Measurements from ENCODE around the gene ACP7.
"Not testable (repeated sequence)": the region's sequence is repeated elsewhere in the genome, so short reads cannot be mapped to it uniquely, and the experiment has no call there.

Gene ACP7

GRCh38 chr19:39099341-39099740 lies 15.2 kb downstream of the ACP7 start:
- no peak for DNase-seq
- Mint-ChIP-seq H3K9me3 (no peaks in the 10 kb centered on the region), H3K36me3 (ENCODE audit: insufficient read depth) (no peaks in the 10 kb centered on the region), H3K4me1 (ENCODE audit: low read depth in 2 of 2) (peaks cover 3 to 6% of the 10 kb centered on the region in 2 donors), H3K27ac (no peak overlapping the region), H3K4me3 (no peak overlapping the region), H3K27me3 (peaks cover 23 to 61% of the 10 kb centered on the region in 2 donors)
- no peak for ATAC-seq (replicated peaks)

GRCh38 chr19:39100500-39101166 lies 16.5 kb downstream of the ACP7 start:
- no peak for DNase-seq
- Mint-ChIP-seq H3K9me3 (no peaks in the 10 kb centered on the region), H3K27ac (no peak overlapping the region), H3K4me3 (no peak overlapping the region), H3K27me3 (peaks cover 18 to 50% of the 10 kb centered on the region in 2 donors), H3K36me3 (ENCODE audit: insufficient read depth) (no peaks in the 10 kb centered on the region), H3K4me1 (ENCODE audit: low read depth in 2 of 2) (peaks cover 3 to 6% of the 10 kb centered on the region in 2 donors)
- no peak for ATAC-seq (replicated peaks)

GRCh38 chr19:39103151-39103550 lies 19.0 kb downstream of the ACP7 start:
- Mint-ChIP-seq H3K4me1 (ENCODE audit: low read depth in 2 of 2) (peaks cover 3 to 6% of the 10 kb centered on the region in 2 donors), H3K27me3 (peaks cover 17 to 34% of the 10 kb centered on the region in 2 donors), H3K9me3 (no peaks in the 10 kb centered on the region), H3K4me3 (no peak overlapping the region), H3K27ac (no peak overlapping the region), H3K36me3 (ENCODE audit: insufficient read depth) (no peaks in the 10 kb centered on the region)
- DNase-seq (no peak), ATAC-seq (replicated peaks) (no peak)

GRCh38 chr19:39104186-39104596 lies 20.0 kb downstream of the ACP7 start:
- no peaks in the 10 kb centered on the region for H3K9me3 Mint-ChIP-seq
- DNase-seq (no peak), ATAC-seq (replicated peaks) (no peak)
- no peak overlapping the region for H3K27ac Mint-ChIP-seq
- no peak overlapping the region for H3K4me3 Mint-ChIP-seq
- H3K4me1 Mint-ChIP-seq (ENCODE audit: low read depth in 2 of 2), result no peaks in the 10 kb centered on the region
- H3K27me3 Mint-ChIP-seq, result peaks cover 10 to 23% of the 10 kb centered on the region in 2 donors
- no peaks in the 10 kb centered on the region for H3K36me3 Mint-ChIP-seq (ENCODE audit: insufficient read depth)

- Mint-ChIP-seq H3K4me1 (ENCODE audit: low read depth in 2 of 2) (peaks cover 0 to 6% of the 10 kb centered on the region in 2 donors), H3K4me3 (no peak overlapping the region), H3K27me3 (peaks cover 0 to 9% of the 10 kb centered on the region in 2 donors), H3K27ac (no peak overlapping the region), H3K36me3 (ENCODE audit: insufficient read depth) (no peaks in the 10 kb centered on the region), H3K9me3 (no peaks in the 10 kb centered on the region)
- DNase-seq (no peak), ATAC-seq (replicated peaks) (no peak)
Measured at GRCh38 chr19:39106194-39106593, 22.0 kb downstream of the ACP7 start.

GRCh38 chr19:39109641-39110040 lies 25.5 kb downstream of the ACP7 start:
- H3K9me3 Mint-ChIP-seq, result no peaks in the 10 kb centered on the region
- no peak overlapping the region for H3K27ac Mint-ChIP-seq
- no peak for ATAC-seq (replicated peaks)
- no peaks in the 10 kb centered on the region for H3K36me3 Mint-ChIP-seq (ENCODE audit: insufficient read depth)
- DNase-seq, result no peak
- H3K27me3 Mint-ChIP-seq, result peaks cover 0 to 31% of the 10 kb centered on the region in 2 donors
- H3K4me3 Mint-ChIP-seq, result no peak overlapping the region
- H3K4me1 Mint-ChIP-seq (ENCODE audit: low read depth in 2 of 2), result peaks cover 0 to 6% of the 10 kb centered on the region in 2 donors

GRCh38 chr19:39110263-39110967 lies 26.2 kb downstream of the ACP7 start:
- H3K4me3 Mint-ChIP-seq, result no peak overlapping the region
- peaks cover 0 to 31% of the 10 kb centered on the region in 2 donors for H3K27me3 Mint-ChIP-seq
- H3K4me1 Mint-ChIP-seq (ENCODE audit: low read depth in 2 of 2), result peaks cover 0 to 6% of the 10 kb centered on the region in 2 donors
- DNase-seq, result peak; percentile 71 to 82 (median 76)
- ATAC-seq (replicated peaks), result peak; percentile 84
- no peak overlapping the region for H3K27ac Mint-ChIP-seq
- H3K36me3 Mint-ChIP-seq (ENCODE audit: insufficient read depth), result no peaks in the 10 kb centered on the region
- no peaks in the 10 kb centered on the region for H3K9me3 Mint-ChIP-seq

GRCh38 chr19:39111593-39112199 lies 27.5 kb downstream of the ACP7 start:
- Mint-ChIP-seq H3K27ac (no peak overlapping the region), H3K9me3 (no peaks in the 10 kb centered on the region), H3K4me1 (ENCODE audit: low read depth in 2 of 2) (peaks cover 0 to 6% of the 10 kb centered on the region in 2 donors), H3K4me3 (no peak overlapping the region), H3K36me3 (ENCODE audit: insufficient read depth) (no peaks in the 10 kb centered on the region), H3K27me3 (peaks cover 0 to 23% of the 10 kb centered on the region in 2 donors)
- DNase-seq (no peak), ATAC-seq (replicated peaks) (no peak)

GRCh38 chr19:39112338-39112890 lies 28.2 kb downstream of the ACP7 start:
- H3K27ac Mint-ChIP-seq, result no peak overlapping the region
- no peak for ATAC-seq (replicated peaks)
- H3K36me3 Mint-ChIP-seq (ENCODE audit: insufficient read depth), result peaks cover 3% of the 10 kb centered on the region

GRCh38 chr19:39113199-39113598 lies 29.0 kb downstream of the ACP7 start:
- Mint-ChIP-seq H3K27ac (no peak overlapping the region), H3K4me3 (no peak overlapping the region), H3K9me3 (no peaks in the 10 kb centered on the region), H3K4me1 (ENCODE audit: low read depth in 2 of 2) (peaks cover 0 to 6% of the 10 kb centered on the region in 2 donors), H3K36me3 (ENCODE audit: insufficient read depth) (peaks cover 3% of the 10 kb centered on the region), H3K27me3 (peaks cover 0 to 23% of the 10 kb centered on the region in 2 donors)
- DNase-seq, result no peak
- ATAC-seq (replicated peaks), result no peak

More at GRCh38 chr19:39112338-39112890, 28.2 kb downstream of the ACP7 start:
- peaks cover 0 to 6% of the 10 kb centered on the region in 2 donors for H3K4me1 Mint-ChIP-seq (ENCODE audit: low read depth in 2 of 2)
- no peak for DNase-seq
- no peak overlapping the region for H3K4me3 Mint-ChIP-seq
- H3K27me3 Mint-ChIP-seq, result peaks cover 0 to 23% of the 10 kb centered on the region in 2 donors
- H3K9me3 Mint-ChIP-seq, result no peaks in the 10 kb centered on the region

GRCh38 chr19:39115105-39115847 lies 31.1 kb downstream of the ACP7 start:
- ATAC-seq (replicated peaks) (no peak), DNase-seq (no peak)
- Mint-ChIP-seq H3K27me3 (peaks cover 0 to 23% of the 10 kb centered on the region in 2 donors), H3K9me3 (no peaks in the 10 kb centered on the region), H3K4me1 (ENCODE audit: low read depth in 2 of 2) (peaks cover 0 to 5% of the 10 kb centered on the region in 2 donors), H3K36me3 (ENCODE audit: insufficient read depth) (peaks cover 3% of the 10 kb centered on the region), H3K27ac (no peak overlapping the region), H3K4me3 (no peak overlapping the region)

- not testable (repeated sequence) for H3K27ac Mint-ChIP-seq
Measured at GRCh38 chr19:39117023-39117422, 32.9 kb downstream of the ACP7 start.

GRCh38 chr19:39119830-39120229 lies 35.7 kb downstream of the ACP7 start:
- peaks cover 10 to 15% of the 10 kb centered on the region in 2 donors for H3K4me1 Mint-ChIP-seq (ENCODE audit: low read depth in 2 of 2)
- no peak overlapping the region for H3K27ac Mint-ChIP-seq
- DNase-seq (no peak), ATAC-seq (replicated peaks) (no peak)
- peaks cover 0 to 6% of the 10 kb centered on the region in 2 donors for H3K27me3 Mint-ChIP-seq
- peaks cover 8% of the 10 kb centered on the region for H3K36me3 Mint-ChIP-seq (ENCODE audit: insufficient read depth)
- H3K9me3 Mint-ChIP-seq, result no peaks in the 10 kb centered on the region
- no peak overlapping the region for H3K4me3 Mint-ChIP-seq

More at GRCh38 chr19:39117023-39117422, 32.9 kb downstream of the ACP7 start:
- H3K9me3 Mint-ChIP-seq; H3K4me3 Mint-ChIP-seq; ATAC-seq (replicated peaks); DNase-seq; H3K36me3 Mint-ChIP-seq (ENCODE audit: insufficient read depth); H3K4me1 Mint-ChIP-seq (ENCODE audit: low read depth in 2 of 2): not testable (repeated sequence)
- H3K27me3 Mint-ChIP-seq, result peaks cover 6 to 19% of the 10 kb centered on the region in 2 donors

All from effector memory CD8-positive, alpha-beta T cell (primary cell).